ENCODE data around the gene FNBP1. TPM values are rescaled to one million over a fixed set of nuclear protein-coding genes. Genes with fewer than 3 reads are reported as not detected.

FNBP1 gene
- total RNA-seq, 6 experiments from 2014 or later, result 34.7 to 40.6 (median 35.5) TPM

DNA sequence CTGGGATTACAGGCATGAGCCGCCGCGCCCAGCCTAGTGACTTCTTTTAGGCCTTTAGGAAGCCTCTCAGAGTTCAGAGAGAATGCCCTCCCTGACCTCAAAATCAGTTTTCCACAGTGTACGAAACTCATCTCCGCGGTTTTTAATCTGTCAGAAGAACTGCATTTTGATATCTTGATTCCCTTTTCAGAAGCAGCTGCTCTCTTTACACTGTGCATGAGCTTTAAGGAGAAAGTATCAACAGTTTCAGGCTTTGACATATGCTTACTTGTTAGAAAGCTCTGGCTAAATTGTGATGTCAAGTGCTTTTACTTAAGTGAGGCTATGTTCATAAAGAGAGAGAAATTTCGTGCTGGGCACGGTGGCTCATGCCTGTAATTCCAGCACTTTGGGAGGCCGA, 133.1 kb downstream of the FNBP1 start:
- Mint-ChIP-seq H3K9me3 (no peaks in the 10 kb centered on the region), H3K4me1 (ENCODE audit: low read depth) (peaks cover 42% of the 10 kb centered on the region), H3K27me3 (ENCODE audit: insufficient read depth) (peaks cover 2% of the 10 kb centered on the region; the same call in 1 of the 2 replicates), H3K4me3 (no peak overlapping the region), H3K36me3 (ENCODE audit: low read depth) (peaks cover 35% of the 10 kb centered on the region), H3K27ac (peak overlapping the region; percentile 70; the same call in 1 of the 2 replicates)
- no peak for DNase-seq
- TF ChIP-seq, protein P1, sequence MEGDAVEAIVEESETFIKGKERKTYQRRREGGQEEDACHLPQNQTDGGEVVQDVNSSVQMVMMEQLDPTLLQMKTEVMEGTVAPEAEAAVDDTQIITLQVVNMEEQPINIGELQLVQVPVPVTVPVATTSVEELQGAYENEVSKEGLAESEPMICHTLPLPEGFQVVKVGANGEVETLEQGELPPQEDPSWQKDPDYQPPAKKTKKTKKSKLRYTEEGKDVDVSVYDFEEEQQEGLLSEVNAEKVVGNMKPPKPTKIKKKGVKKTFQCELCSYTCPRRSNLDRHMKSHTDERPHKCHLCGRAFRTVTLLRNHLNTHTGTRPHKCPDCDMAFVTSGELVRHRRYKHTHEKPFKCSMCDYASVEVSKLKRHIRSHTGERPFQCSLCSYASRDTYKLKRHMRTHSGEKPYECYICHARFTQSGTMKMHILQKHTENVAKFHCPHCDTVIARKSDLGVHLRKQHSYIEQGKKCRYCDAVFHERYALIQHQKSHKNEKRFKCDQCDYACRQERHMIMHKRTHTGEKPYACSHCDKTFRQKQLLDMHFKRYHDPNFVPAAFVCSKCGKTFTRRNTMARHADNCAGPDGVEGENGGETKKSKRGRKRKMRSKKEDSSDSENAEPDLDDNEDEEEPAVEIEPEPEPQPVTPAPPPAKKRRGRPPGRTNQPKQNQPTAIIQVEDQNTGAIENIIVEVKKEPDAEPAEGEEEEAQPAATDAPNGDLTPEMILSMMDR (IDR thresholded peaks at IDR 0.05), result no peak

DNA sequence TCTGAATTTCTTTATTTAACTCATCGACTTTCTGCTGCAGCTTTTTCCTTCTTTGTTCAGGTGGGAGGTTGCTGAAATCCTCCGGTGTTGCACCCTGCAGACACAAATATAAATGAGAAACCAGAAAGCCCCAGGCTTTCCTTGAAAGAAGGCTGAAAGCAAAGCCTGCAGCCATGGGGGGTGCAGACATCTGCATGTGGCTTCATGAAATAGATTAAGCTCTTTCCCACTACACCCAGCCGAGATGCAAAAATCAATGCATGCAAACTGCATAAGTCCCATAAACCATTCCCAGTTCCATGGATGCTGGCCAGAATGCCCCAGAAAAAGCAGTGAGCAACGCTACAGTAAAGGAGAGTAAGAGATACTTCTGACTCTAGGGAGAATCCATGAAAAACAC, 134.1 kb downstream of the FNBP1 start:
- Mint-ChIP-seq H3K27ac (no peak overlapping the region), H3K27me3 (ENCODE audit: insufficient read depth) (peaks cover 2% of the 10 kb centered on the region; the same call in 1 of the 2 replicates), H3K9me3 (no peaks in the 10 kb centered on the region), H3K36me3 (ENCODE audit: low read depth) (peaks cover 44% of the 10 kb centered on the region), H3K4me3 (no peak overlapping the region), H3K4me1 (ENCODE audit: low read depth) (peaks cover 50% of the 10 kb centered on the region)
- DNase-seq, result no peak
- TF ChIP-seq, protein P1 (IDR thresholded peaks at IDR 0.05), result no peak

GRCh38 chr9:129907201-129907600, 135.8 kb downstream of the FNBP1 start:
- H3K4me1 Mint-ChIP-seq (ENCODE audit: low read depth), result peaks cover 50% of the 10 kb centered on the region
- H3K4me3 Mint-ChIP-seq, result no peak overlapping the region
- TF ChIP-seq, protein P1 (IDR thresholded peaks at IDR 0.05), result no peak
- peak overlapping the region; percentile 53; the same call in 1 of the 2 replicates for H3K27ac Mint-ChIP-seq
- H3K27me3 Mint-ChIP-seq (ENCODE audit: insufficient read depth), result peaks cover 2% of the 10 kb centered on the region; the same call in 1 of the 2 replicates
- no peaks in the 10 kb centered on the region for H3K9me3 Mint-ChIP-seq
- H3K36me3 Mint-ChIP-seq (ENCODE audit: low read depth), result peaks cover 45% of the 10 kb centered on the region
- no peak for DNase-seq

- Mint-ChIP-seq H3K27me3 (ENCODE audit: insufficient read depth) (peaks cover 2% of the 10 kb centered on the region; the same call in 1 of the 2 replicates), H3K36me3 (ENCODE audit: low read depth) (peaks cover 45% of the 10 kb centered on the region), H3K4me3 (no peak overlapping the region), H3K4me1 (ENCODE audit: low read depth) (peaks cover 50% of the 10 kb centered on the region), H3K27ac (no peak overlapping the region), H3K9me3 (no peaks in the 10 kb centered on the region)
- TF ChIP-seq, protein P1 (IDR thresholded peaks at IDR 0.05), result no peak
- no peak for DNase-seq
These were observed 136.7 kb downstream of the FNBP1 start for GRCh38 chr9:129906298-129906697.

- Mint-ChIP-seq H3K4me3 (no peak overlapping the region), H3K9me3 (no peaks in the 10 kb centered on the region), H3K27ac (no peak overlapping the region), H3K36me3 (ENCODE audit: low read depth) (peaks cover 42% of the 10 kb centered on the region), H3K27me3 (ENCODE audit: insufficient read depth) (peaks cover 2% of the 10 kb centered on the region; the same call in 1 of the 2 replicates), H3K4me1 (ENCODE audit: low read depth) (peaks cover 34% of the 10 kb centered on the region)
- TF ChIP-seq, protein P1 (IDR thresholded peaks at IDR 0.05), result no peak
- no peak for DNase-seq
These were observed 138.3 kb downstream of the FNBP1 start for GRCh38 chr9:129904734-129905133.

DNA sequence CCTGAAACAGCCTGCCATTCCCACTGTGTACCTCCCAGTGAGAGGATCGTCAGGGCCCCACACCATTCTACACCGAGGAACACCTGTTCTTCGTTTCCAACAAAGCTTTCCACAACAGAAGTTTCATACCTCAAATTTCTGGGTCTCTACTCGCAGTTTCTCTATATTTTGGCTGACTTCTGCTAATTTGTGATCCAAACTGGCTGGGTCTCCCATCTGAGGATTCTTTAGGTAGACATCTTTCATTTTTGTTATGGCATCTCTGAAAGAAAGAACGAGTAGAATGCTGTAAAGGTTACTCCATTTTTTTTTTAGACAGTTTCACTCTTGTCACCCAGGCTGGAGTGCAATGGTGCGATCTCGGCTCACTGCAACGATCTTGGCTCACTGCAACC, 140.3 kb downstream of the FNBP1 start:
- Mint-ChIP-seq H3K27ac (no peak overlapping the region), H3K27me3 (ENCODE audit: insufficient read depth) (no peaks in the 10 kb centered on the region), H3K4me3 (no peak overlapping the region), H3K9me3 (no peaks in the 10 kb centered on the region), H3K4me1 (ENCODE audit: low read depth) (peaks cover 31% of the 10 kb centered on the region), H3K36me3 (ENCODE audit: low read depth) (peaks cover 38% of the 10 kb centered on the region)
- TF ChIP-seq, protein P1 (IDR thresholded peaks at IDR 0.05), result no peak
- no peak for DNase-seq
